K562 (cell line): Measurements from ENCODE around the gene FIZ1.

Experiments
- CTCF ChIP-seq, 3 experiments: IDR thresholded peaks in 2 of 3; conservative IDR thresholded peaks in 1 of 3; 2 replicates each; pipeline ENCODE4 v1.5.1; 2011 to 2012; ENCODE audit warnings: low read length in 3 of 3, mild to moderate bottlenecking in 3 of 3, control low read depth in 2 of 3, improper control_type of control experiment in 1 of 3, inconsistent platforms in 1 of 3, low read depth in 1 of 3, mixed read lengths in 1 of 3, moderate library complexity in 1 of 3; ENCODE audit not compliant: insufficient read depth in 2 of 3
- FOXK2 ChIP-seq, 2 experiments: fragments of 450-650 bp; IDR thresholded peaks in 1 of 2; conservative IDR thresholded peaks in 1 of 2; 2 replicates each; pipeline ENCODE4 v1.6.1; 2016; ENCODE audit warnings: low read depth in 2 of 2, mild to moderate bottlenecking in 1 of 2
- PCBP1 ChIP-seq: fragments of 200-400 bp; formaldehyde crosslinking; IDR thresholded peaks from 2 replicates; pipeline ENCODE4 v1.6.1; 2018; ENCODE audit warnings: mild to moderate bottlenecking, low read depth, low read length; ENCODE audit not compliant: poor library complexity, severe bottlenecking
- POLR2A ChIP-seq: fragments of 450-650 bp; conservative IDR thresholded peaks from 2 replicates; pipeline ENCODE4 v1.6.1; 2016
- RAD51 ChIP-seq: fragments of 450-650 bp; IDR thresholded peaks from 2 replicates; pipeline ENCODE4 v1.7.1; 2016; ENCODE audit warnings: low read depth, mild to moderate bottlenecking, borderline replicate concordance
- SIX5 ChIP-seq, 2 experiments: IDR thresholded peaks; 2 replicates each; pipeline ENCODE4 v1.6.1; 2011; ENCODE audit warnings: low read length in 2 of 2, borderline replicate concordance in 1 of 2, low read depth in 1 of 2, mild to moderate bottlenecking in 1 of 2, moderate library complexity in 1 of 2; ENCODE audit not compliant: insufficient read depth in 1 of 2
- TAF7 ChIP-seq: fragments of 450-650 bp; IDR thresholded peaks from 2 replicates; pipeline ENCODE4 v1.6.1; 2016; ENCODE audit warnings: missing genetic modification characterization, missing compliant biosample characterization
- ZBTB33 ChIP-seq: sonication (generic); formaldehyde crosslinking; IDR thresholded peaks from 2 replicates; pipeline ENCODE4 v1.8.1; 2023; ENCODE audit warnings: mild to moderate bottlenecking, missing genetic modification reagents
- TF ChIP-seq, protein P1 (sequence below): sonication (generic); formaldehyde crosslinking; IDR thresholded peaks from 2 replicates; pipeline ENCODE4 v1.8.1; 2022; ENCODE audit warnings: missing genetic modification reagents

DNA sequence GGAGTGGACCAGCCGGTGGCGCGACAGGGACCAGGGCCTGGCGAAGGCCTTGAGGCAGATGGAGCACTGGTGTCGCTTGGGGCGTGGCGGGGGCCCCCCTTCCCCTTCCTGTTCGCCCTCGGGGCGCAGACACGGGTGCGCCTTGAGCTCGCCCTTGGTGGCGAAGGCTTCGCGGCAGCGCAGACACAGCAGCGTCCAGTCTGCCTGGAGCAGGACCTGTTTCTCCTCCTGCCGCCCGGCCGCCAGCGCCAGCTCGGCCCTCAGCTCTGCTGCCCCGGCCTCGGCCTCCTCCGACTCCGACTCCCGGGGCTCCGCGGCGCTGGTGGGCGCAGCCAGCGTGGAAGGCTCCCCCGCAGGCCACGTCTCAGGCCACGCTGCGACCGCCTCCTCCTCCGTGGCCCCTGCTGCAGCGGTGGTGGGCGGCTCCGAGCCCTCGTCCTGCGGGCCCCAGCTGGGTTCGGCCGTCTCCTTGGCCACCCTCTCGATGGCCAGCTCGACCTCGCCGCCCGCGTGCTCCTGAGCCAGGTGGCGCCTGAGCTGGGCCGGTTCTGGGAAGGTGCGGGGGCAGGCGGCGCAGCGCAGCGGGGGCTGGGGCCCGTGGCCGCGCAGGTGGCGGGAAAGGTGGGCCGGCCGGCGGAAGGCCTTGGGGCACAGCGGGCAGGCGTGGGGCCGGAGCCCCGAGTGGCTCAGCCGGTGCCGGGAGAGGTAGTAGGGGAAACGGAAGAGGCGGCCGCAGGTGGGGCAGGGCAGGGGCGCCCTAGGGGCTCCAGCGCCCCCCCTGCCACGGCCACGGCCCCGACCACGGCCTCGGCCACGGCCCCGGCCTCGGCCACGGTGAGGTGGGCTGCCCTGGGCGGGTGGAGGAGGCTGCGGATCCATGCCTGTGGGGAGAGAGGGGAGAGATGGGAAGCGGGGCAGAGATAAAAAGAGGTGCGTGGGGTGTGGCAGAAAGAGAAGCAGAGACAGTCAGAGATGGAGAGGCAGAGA is 20.3 kb downstream of the FIZ1 start:
- TF ChIP-seq POLR2A (no peak), ZBTB33 (CRISPR knock-in tag) (peak; percentile 88), PCBP1 (no peak), RAD51 (no peak), FOXK2 (conservative IDR thresholded peaks at IDR 0.05 in 1 of 2, IDR thresholded peaks at IDR 0.05 in 1 of 2; ENCODE audit: low read depth in 2 of 2) (no peak), CTCF (IDR thresholded peaks at IDR 0.05 in 2 of 3, conservative IDR thresholded peaks at IDR 0.05 in 1 of 3; ENCODE audit: insufficient read depth in 2 of 3, low read depth in 1 of 3, low read length in 3 of 3) (no peak), TAF7 (tag) (no peak), SIX5 (IDR thresholded peaks at IDR 0.05; ENCODE audit: borderline replicate concordance in 1 of 2, insufficient read depth in 1 of 2, low read depth in 1 of 2, low read length in 2 of 2) (no peak)
- TF ChIP-seq, protein P1, sequence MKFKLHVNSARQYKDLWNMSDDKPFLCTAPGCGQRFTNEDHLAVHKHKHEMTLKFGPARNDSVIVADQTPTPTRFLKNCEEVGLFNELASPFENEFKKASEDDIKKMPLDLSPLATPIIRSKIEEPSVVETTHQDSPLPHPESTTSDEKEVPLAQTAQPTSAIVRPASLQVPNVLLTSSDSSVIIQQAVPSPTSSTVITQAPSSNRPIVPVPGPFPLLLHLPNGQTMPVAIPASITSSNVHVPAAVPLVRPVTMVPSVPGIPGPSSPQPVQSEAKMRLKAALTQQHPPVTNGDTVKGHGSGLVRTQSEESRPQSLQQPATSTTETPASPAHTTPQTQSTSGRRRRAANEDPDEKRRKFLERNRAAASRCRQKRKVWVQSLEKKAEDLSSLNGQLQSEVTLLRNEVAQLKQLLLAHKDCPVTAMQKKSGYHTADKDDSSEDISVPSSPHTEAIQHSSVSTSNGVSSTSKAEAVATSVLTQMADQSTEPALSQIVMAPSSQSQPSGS (CRISPR knock-in tag): no peak
